ENCODE data around the gene KRTAP5-10.
A peak's percentile ranks its signal among the peaks of the same experiment; 100 is the strongest.
"Not testable (repeated sequence)": the region's sequence is repeated elsewhere in the genome, so short reads cannot be mapped to it uniquely, and the experiment has no call there.

Gene KRTAP5-10

DNA sequence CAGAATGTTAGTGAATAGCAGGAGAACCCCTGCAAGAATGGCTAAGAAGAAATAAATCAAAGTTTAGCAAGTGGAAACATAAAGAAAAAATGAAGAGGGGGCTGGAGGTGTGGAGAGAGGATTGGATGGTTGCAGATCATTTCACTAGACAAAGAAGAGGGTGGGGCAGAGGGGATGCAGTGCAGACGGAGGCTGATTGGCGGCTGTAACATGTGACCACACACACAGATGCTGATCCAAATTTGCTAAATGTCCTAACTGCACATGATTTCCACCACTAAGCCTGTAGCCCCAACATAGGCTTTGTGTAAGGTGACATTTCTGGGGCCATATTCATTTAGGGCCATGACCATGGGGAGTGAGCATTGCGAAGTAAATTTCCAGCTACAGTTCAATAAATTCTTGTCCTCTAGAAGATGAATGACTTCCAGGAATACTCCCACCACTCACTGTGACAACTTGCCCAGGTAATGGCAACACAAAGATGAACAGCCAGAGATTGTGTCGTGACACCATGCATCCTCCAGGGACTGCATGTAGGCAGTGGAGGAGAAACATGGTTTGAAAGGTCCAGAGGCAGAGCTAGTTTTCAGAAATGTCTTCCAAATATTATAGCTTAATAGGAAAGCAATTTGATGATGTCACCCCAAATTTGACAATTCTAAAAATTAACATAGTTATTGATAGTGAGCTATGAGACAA is 10.5 kb downstream of the KRTAP5-10 start:
- Histone ChIP-seq H3K27ac (replicated peaks) (no peak overlapping the region), H3K4me3 (replicated peaks; ENCODE audit: insufficient read depth, low read length) (no peak overlapping the region), H3K27me3 (ENCODE audit: insufficient read depth, poor library complexity, severe bottlenecking) (no peaks in the 10 kb centered on the region)
- no peak for DNase-seq (ENCODE audit: low read depth in 1 of 2, low spot score in 1 of 2)
- TF ChIP-seq REST (IDR thresholded peaks at IDR 0.05; ENCODE audit: insufficient replicate concordance, low read depth) (no peak), POLR2AphosphoS5 (IDR thresholded peaks at IDR 0.05; ENCODE audit: low read depth) (no peak), SPI1 (IDR thresholded peaks at IDR 0.05; ENCODE audit: borderline replicate concordance, low read depth) (no peak), GABPA (IDR thresholded peaks at IDR 0.05; ENCODE audit: low read depth) (no peak)
- TF ChIP-seq, protein P1, sequence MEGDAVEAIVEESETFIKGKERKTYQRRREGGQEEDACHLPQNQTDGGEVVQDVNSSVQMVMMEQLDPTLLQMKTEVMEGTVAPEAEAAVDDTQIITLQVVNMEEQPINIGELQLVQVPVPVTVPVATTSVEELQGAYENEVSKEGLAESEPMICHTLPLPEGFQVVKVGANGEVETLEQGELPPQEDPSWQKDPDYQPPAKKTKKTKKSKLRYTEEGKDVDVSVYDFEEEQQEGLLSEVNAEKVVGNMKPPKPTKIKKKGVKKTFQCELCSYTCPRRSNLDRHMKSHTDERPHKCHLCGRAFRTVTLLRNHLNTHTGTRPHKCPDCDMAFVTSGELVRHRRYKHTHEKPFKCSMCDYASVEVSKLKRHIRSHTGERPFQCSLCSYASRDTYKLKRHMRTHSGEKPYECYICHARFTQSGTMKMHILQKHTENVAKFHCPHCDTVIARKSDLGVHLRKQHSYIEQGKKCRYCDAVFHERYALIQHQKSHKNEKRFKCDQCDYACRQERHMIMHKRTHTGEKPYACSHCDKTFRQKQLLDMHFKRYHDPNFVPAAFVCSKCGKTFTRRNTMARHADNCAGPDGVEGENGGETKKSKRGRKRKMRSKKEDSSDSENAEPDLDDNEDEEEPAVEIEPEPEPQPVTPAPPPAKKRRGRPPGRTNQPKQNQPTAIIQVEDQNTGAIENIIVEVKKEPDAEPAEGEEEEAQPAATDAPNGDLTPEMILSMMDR (IDR thresholded peaks at IDR 0.05; ENCODE audit: insufficient read depth, low read length) = no peak

GRCh38 chr11:71576688-71577465 is 11.5 kb downstream of the KRTAP5-10 start:
- not testable (repeated sequence) for DNase-seq (ENCODE audit: low read depth in 1 of 2, low spot score in 1 of 2); H3K27ac ChIP-seq (replicated peaks); H3K4me3 ChIP-seq (replicated peaks; ENCODE audit: insufficient read depth, low read length); H3K27me3 ChIP-seq (ENCODE audit: insufficient read depth, poor library complexity, severe bottlenecking)

GRCh38 chr11:71577469-71578004 is 12.2 kb downstream of the KRTAP5-10 start:
- TF ChIP-seq, protein P1 (IDR thresholded peaks at IDR 0.05; ENCODE audit: insufficient read depth, low read length) = no peak
- Histone ChIP-seq H3K27ac (replicated peaks) (no peak overlapping the region), H3K4me3 (replicated peaks; ENCODE audit: insufficient read depth, low read length) (no peak overlapping the region), H3K27me3 (ENCODE audit: insufficient read depth, poor library complexity, severe bottlenecking) (no peaks in the 10 kb centered on the region)
- no peak for DNase-seq (ENCODE audit: low read depth in 1 of 2, low spot score in 1 of 2)

DNA sequence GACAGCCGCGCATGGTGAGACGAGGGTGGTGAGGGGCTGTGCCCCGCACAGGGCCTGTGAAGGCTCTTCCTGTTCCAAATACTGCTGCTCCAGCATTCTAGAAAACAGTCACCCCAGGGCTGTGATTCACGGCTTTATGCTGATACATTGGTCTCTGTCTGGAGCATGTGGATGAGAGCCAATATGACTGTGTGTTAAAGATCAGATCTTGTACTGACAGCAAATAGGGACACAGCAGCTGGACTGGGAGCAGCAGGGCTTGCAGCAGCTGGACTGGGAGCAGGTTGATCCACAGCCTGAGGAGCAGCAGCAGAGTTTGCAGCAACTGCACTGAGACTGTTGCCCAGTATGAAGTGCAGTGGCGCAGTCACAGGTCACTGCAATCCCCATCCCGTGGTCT is 14.2 kb downstream of the KRTAP5-10 start:
- DNase-seq (ENCODE audit: low read depth in 1 of 2, low spot score in 1 of 2) = not testable (repeated sequence)

DNA sequence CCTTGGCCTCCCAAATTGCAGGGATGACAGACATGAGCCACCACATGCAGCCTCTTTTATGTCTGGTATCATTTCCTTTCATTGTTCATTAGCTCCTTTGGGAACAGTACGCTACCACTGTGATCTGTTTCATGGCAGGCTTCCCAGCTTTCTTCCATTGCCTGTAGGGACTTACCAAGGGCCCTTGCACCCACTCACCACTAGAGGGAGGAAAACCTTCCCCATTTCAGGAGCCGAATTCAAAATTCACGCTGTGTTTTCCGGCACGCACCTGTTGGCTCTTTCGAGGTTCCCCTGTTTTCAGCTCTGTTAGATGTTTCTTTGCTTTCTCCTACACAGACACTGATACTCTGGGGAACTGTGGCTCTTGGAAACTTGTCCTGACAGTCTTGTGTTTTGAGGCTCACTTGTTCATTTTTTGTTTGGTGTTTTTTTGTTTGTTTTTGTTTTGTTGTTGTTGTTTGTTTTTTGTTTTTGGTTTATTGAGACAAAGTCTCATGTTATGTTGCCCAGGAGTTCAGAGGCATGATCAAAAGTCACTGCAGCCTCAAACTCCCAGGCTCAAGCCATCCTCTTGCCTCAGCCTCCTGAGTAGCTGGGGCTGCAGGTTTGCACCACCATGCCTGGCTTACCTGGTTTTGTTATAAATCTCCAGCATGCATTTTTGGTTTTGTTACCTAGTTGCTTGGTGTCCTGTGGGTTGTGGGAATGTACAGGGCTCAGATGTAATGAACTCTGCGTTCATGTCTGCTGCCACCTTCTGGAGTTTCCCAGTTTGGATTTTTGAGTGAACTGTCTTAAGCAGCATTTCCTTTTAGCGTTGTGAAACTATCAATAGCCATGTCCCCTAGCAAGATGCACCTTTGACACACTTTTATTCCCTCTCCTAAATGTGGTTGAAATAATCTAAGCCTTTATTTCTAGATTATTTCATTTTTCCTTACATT is 15.0 kb downstream of the KRTAP5-10 start:
- H3K27ac ChIP-seq (replicated peaks) = no peak overlapping the region
- H3K4me3 ChIP-seq (replicated peaks; ENCODE audit: insufficient read depth, low read length) = no peak overlapping the region
- DNase-seq (ENCODE audit: low read depth in 1 of 2, low spot score in 1 of 2) = peak; percentile 20 to 51
- no peaks in the 10 kb centered on the region for H3K27me3 ChIP-seq (ENCODE audit: insufficient read depth, poor library complexity, severe bottlenecking)
- TF ChIP-seq, protein P1 (IDR thresholded peaks at IDR 0.05; ENCODE audit: insufficient read depth, low read length) = peak; percentile 53
- no peak for TF ChIP-seq POLR2AphosphoS5 (IDR thresholded peaks at IDR 0.05; ENCODE audit: low read depth)

More for the DNA sequence above, 14.2 kb downstream of the KRTAP5-10 start:
- H3K27me3 ChIP-seq (ENCODE audit: insufficient read depth, poor library complexity, severe bottlenecking); H3K4me3 ChIP-seq (replicated peaks; ENCODE audit: insufficient read depth, low read length); H3K27ac ChIP-seq (replicated peaks): not testable (repeated sequence)
